Daoy (cell line): ENCODE measurements around the gene KDM2A. TPM values are rescaled to one million over a fixed set of nuclear protein-coding genes. Genes with fewer than 3 reads are reported as not detected.
"Not testable (repeated sequence)": the region's sequence is repeated elsewhere in the genome, so short reads cannot be mapped to it uniquely, and the experiment has no call there.

Experiments used
- DNase-seq: peaks from one replicate; pipeline ENCODE4 v3.0.0-alpha.2; 2015; ENCODE audit warnings: low read depth
- total RNA-seq: library from RNA; depleted of rRNA; stranded (reverse); fragments of >200 nt; shearing (Covaris generic); gene quantifications from 2 replicates; pipeline ENCODE4 v1.2.3, GENCODE V29; 2014

The KDM2A gene
- total RNA-seq, 1 experiment from 2014 or later: 24.6 TPM

- DNase-seq: no peak
Measured at GRCh38 chr11:67167719-67168118, 48.7 kb downstream of the KDM2A start.

DNA sequence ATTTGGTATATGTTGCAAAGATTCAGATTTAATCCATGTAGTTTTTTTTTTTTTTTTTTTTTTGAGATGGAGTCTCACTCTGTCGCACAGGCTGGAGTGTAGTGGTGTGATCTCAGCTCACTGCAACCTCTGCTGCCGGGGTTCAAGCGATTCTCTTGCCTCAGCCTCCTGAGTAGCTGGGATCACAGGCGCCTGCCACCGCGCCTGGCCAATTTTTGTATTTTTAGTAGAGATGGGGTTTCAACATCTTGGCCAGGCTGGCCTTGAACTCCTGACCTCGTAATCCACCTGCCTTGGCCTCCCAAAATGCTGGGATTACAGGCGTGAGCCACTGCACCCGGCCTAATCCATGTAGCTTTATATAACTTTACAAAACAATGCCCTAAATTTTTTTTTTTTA, 49.8 kb downstream of the KDM2A start:
- DNase-seq: not testable (repeated sequence)

GRCh38 chr11:67174311-67174710, 55.2 kb downstream of the KDM2A start:
- no peak for DNase-seq

GRCh38 chr11:67177399-67178281, 58.6 kb downstream of the KDM2A start:
- DNase-seq: no peak

- no peak for DNase-seq
Measured at GRCh38 chr11:67178421-67178820, 59.4 kb downstream of the KDM2A start.

DNA sequence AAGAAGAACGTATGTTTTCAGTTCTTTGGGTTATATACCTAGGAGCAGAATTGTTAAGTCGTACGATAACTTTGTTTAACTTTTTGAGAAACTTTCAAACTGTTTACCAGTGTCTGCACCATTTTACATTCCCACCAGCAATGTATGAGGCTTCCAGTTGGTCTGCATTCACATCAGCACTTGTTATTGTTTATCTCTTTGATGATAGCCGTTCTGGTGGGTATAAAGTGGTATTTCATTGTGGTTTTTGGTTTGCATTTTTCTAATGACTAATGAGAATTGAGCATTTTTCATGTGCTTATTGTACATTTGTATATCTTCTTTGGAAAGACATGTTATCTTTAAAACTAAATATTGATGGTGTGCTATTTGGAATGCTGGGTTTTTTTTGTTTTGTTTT, 59.8 kb downstream of the KDM2A start:
- no peak for DNase-seq

GRCh38 chr11:67179892-67180490, 60.9 kb downstream of the KDM2A start:
- no peak for DNase-seq

DNA sequence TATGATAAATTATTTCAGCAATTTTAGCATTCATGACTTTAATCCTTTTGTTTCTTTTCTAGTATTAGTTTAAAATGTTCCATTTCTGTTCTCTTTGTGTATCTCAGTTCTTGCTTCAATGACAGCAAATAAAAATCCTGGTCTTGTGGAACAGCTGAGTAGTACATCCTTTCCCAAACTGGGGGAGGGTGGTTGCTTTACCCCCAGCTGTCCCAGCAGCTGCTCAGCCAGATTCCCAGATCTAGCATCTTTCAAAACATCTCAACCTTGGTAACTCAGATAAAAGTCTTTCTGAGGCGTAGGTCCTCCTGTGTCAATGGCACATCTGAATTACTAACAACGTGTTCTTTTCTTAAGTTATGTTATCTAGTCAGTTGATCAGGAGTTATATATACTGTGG, 75.0 kb downstream of the KDM2A start:
- no peak for DNase-seq

- peak; percentile 12 for DNase-seq
Measured at GRCh38 chr11:67195971-67196456, 77.0 kb downstream of the KDM2A start.

DNA sequence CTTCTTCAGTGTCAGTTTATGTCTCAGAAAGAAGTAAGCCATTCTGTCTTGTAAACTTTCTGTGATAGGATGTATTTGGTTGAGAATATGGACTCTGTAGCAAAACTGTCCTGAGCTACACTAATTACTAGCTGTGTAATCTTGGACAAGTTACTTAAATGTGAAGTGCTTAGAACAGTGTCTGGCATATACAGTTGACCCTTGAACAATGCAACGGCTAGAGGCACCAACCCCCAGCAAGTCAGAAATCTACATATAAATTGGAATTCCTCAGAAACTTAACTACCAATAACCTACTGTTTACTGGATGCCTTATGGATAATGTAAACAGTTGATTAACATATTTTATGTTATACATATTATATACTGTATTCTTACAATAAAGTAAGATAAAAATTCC, 78.5 kb downstream of the KDM2A start:
- no peak for DNase-seq

- DNase-seq: not testable (repeated sequence)
Measured at GRCh38 chr11:67198781-67199180, 79.7 kb downstream of the KDM2A start.

GRCh38 chr11:67199751-67200150, 80.7 kb downstream of the KDM2A start:
- DNase-seq: no peak

GRCh38 chr11:67202028-67202427, 83.0 kb downstream of the KDM2A start:
- DNase-seq: no peak

DNA sequence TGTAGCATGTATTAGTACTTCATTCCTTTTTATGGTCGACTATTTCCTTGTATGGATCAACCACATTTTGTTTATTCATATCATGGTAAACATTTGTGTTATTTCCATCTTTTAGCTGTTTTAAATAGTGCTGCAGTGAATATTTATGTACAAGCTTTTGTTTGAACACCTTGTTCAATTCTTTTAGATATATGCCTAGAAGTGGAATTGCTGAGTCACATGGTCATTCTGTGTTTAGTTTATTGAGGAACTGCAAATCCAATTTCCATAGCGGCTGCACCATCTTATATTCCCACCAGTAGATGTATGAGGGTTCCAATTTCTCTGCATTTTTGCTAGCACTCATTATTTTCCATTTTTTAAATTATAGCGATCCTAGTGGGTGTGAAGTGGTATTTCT, 85.8 kb downstream of the KDM2A start:
- DNase-seq: no peak

GRCh38 chr11:67209222-67209621, 90.2 kb downstream of the KDM2A start:
- not testable (repeated sequence) for DNase-seq

- no peak for DNase-seq
Measured at GRCh38 chr11:67211656-67212436, 92.8 kb downstream of the KDM2A start.

- DNase-seq: no peak
Measured at GRCh38 chr11:67213178-67213621, 94.1 kb downstream of the KDM2A start.

GRCh38 chr11:67227726-67228125, 108.7 kb downstream of the KDM2A start:
- DNase-seq: no peak

DNA sequence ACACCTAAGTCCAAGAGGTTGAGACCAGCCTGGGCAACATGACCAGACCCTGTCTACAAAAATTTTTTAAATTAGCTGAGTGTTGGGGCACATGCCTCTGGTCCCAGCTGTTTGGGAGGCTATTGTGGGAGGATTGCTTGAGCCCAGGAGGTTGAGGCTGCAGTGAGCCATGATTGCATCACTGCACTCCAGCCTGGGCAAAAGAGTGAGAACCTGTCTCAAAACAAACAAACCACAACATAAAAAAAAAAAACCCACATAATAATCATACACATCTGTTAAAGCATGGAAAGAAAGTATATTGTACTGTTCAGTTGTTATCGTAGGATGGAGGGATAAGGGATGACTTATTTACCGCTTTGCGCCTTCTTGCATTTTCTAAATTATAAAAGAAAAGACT, 111.3 kb downstream of the KDM2A start:
- DNase-seq: no peak

GRCh38 chr11:67230886-67231285, 111.8 kb downstream of the KDM2A start:
- DNase-seq: no peak

DNA sequence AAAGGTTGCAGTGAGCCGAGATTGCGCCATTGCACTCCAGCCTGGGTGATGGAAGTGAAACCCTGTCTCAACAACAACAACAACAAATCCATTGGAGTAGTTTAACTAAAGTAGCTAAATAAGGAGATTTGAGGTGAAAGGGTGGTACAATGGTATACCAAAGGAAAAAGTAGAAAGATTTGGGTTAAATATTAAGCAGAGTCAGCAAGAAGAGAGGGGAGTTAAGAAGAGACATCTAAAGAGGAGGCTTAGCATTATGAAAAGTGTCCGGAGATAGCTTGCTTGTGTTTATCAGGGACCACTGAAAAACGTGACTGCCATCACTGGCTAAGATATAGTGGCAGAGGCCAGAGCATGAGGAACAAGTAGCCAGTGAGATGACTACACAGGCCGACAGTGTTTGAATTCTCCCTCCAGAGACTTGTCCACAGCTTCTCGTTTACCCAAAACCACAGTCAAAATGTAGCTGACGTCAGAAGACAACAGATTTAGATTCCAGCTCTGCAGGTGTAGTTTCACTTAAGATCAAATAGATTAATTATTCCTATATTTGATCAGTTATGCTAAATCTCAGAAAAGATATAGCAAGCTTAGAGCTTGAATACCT, 114.6 kb downstream of the KDM2A start:
- DNase-seq: no peak

- not testable (repeated sequence) for DNase-seq
Measured at GRCh38 chr11:67234571-67234970, 115.5 kb downstream of the KDM2A start.
